ENCODE results near the gene DCTN3. TPM values are rescaled to one million over a fixed set of nuclear protein-coding genes. Genes with fewer than 3 reads are reported as not detected.

The DCTN3 gene
- total and polyA plus RNA-seq, 12 donors = 46.6 to 163 (median 95.3) TPM

Small RNAs within 50 kb of the gene (small RNA-seq; reads per million reads assigned to genes)
- 0 reads per million in 2 donors for gene CCL27

Other genes with a start within 250 kb of the DCTN3 start
- 10 to 100 TPM in 8 of 9 donors, 1 to 10 TPM in 1; 3.5 to 33.8 (median 14.9) TPM for gene MYORG, start 243.6 kb downstream of the DCTN3 start, total RNA-seq
- 10 to 100 TPM in 1 of 3 donors, 1 to 10 TPM in 2; 1.1 to 11.4 (median 1.9) TPM for gene MYORG, start 243.6 kb downstream of the DCTN3 start, polyA plus RNA-seq
- 10 to 100 TPM in 8 of 9 donors, 1 to 10 TPM in 1; 7.6 to 26.9 (median 15.4) TPM for gene FAM219A, start 161.9 kb downstream of the DCTN3 start, total RNA-seq
- 10 to 100 TPM in 2 of 3 donors, 1 to 10 TPM in 1; 7.8 to 15.1 (median 14.7) TPM for gene FAM219A, start 161.9 kb downstream of the DCTN3 start, polyA plus RNA-seq
- gene DNAI1, start 161.7 kb downstream of the DCTN3 start, total RNA-seq = under 1 TPM in 2 of 9 donors, not detected in 7; 0.06 to 0.28 TPM
- 1 to 10 TPM in 1 of 3 donors, under 1 TPM in 2; 0.07 to 1.4 (median 0.30) TPM for gene DNAI1, start 161.7 kb downstream of the DCTN3 start, polyA plus RNA-seq
- gene ENHO, start 97.5 kb downstream of the DCTN3 start, total RNA-seq = 1 to 10 TPM in 1 of 9 donors, under 1 TPM in 1, not detected in 7; 0.39 to 1.4 TPM
- gene ENHO, start 97.5 kb downstream of the DCTN3 start, polyA plus RNA-seq = 1 to 10 TPM in 1 of 3 donors, under 1 TPM in 2; 0.24 to 1.6 (median 0.88) TPM
- gene CNTFR, start 30.8 kb downstream of the DCTN3 start, total RNA-seq = 1 to 10 TPM; 2.2 to 9.7 (median 3.7) TPM
- 10 to 100 TPM in 1 of 3 donors, 1 to 10 TPM in 2; 1.1 to 15.2 (median 5.7) TPM for gene CNTFR, start 30.8 kb downstream of the DCTN3 start, polyA plus RNA-seq
- 10 to 100 TPM; 11.3 to 42.9 (median 27.5) TPM for gene RPP25L, start 8.4 kb downstream of the DCTN3 start, total RNA-seq
- gene RPP25L, start 8.4 kb downstream of the DCTN3 start, polyA plus RNA-seq = 10 to 100 TPM; 10.5 to 32.5 (median 28.3) TPM
- not detected for gene ARID3C, start 8.6 kb upstream of the DCTN3 start, total RNA-seq
- gene ARID3C, start 8.6 kb upstream of the DCTN3 start, polyA plus RNA-seq = not detected
- 100 to 1,000 TPM in 4 of 9 donors, 10 to 100 TPM in 5; 63.4 to 158 (median 86.4) TPM for gene SIGMAR1, start 17.3 kb upstream of the DCTN3 start, total RNA-seq
- 10 to 100 TPM; 34.6 to 96.3 (median 65.9) TPM for gene SIGMAR1, start 17.3 kb upstream of the DCTN3 start, polyA plus RNA-seq
- 100 to 1,000 TPM in 1 of 9 donors, 10 to 100 TPM in 8; 48.6 to 101 (median 87.4) TPM for gene GALT, start 26.2 kb upstream of the DCTN3 start, total RNA-seq
- 100 to 1,000 TPM in 2 of 3 donors, 10 to 100 TPM in 1; 37.5 to 147 (median 110) TPM for gene GALT, start 26.2 kb upstream of the DCTN3 start, polyA plus RNA-seq
- 10 to 100 TPM in 5 of 9 donors, 1 to 10 TPM in 4; 8.0 to 53.7 (median 14.2) TPM for gene IL11RA, start 31.7 kb upstream of the DCTN3 start, total RNA-seq
- gene IL11RA, start 31.7 kb upstream of the DCTN3 start, polyA plus RNA-seq = 10 to 100 TPM in 2 of 3 donors, 1 to 10 TPM in 1; 5.2 to 27.9 (median 26.2) TPM
- under 1 TPM in 3 of 9 donors, not detected in 6; 0.33 to 0.65 (median 0.38) TPM for gene CCL27, start 42.2 kb upstream of the DCTN3 start, total RNA-seq
- gene CCL27, start 42.2 kb upstream of the DCTN3 start, polyA plus RNA-seq = under 1 TPM in 2 of 3 donors, not detected in 1; 0.10 to 0.24 TPM
- 1 to 10 TPM in 2 of 9 donors, under 1 TPM in 1, not detected in 6; 0.39 to 2.4 (median 1.6) TPM for gene CCL19, start 70.8 kb upstream of the DCTN3 start, total RNA-seq
- gene CCL19, start 70.8 kb upstream of the DCTN3 start, polyA plus RNA-seq = 10 to 100 TPM in 2 of 3 donors, 1 to 10 TPM in 1; 7.5 to 23.3 (median 11.9) TPM
- gene CCL21, start 89.6 kb upstream of the DCTN3 start, total RNA-seq = 100 to 1,000 TPM in 1 of 9 donors, 10 to 100 TPM in 7, 1 to 10 TPM in 1; 2.2 to 295 (median 31.6) TPM
- gene CCL21, start 89.6 kb upstream of the DCTN3 start, polyA plus RNA-seq = 100 to 1,000 TPM in 1 of 3 donors, 10 to 100 TPM in 2; 32.3 to 152 (median 33.7) TPM